ENCODE measurements around the gene PFDN1. TPM values are rescaled to one million over a fixed set of nuclear protein-coding genes. Genes with fewer than 3 reads are reported as not detected.

PFDN1 gene
- total and polyA plus RNA-seq, 8 donors: 28.6 to 137 (median 74.2) TPM

GRCh38 chr5:140270008-140270407 lies 32.9 kb downstream of the PFDN1 start:
- Histone ChIP-seq H3K36me3 (peaks cover 0 to 10% (median 3%) of the 10 kb centered on the region in 4 donors), H3K27me3 (no peaks in the 10 kb centered on the region), H3K4me1 (peaks cover 16 to 44% (median 25%) of the 10 kb centered on the region in 4 donors), H3K27ac (no peak overlapping the region), H3K9me3 (no peaks in the 10 kb centered on the region), H3K4me3 (no peak overlapping the region)
- no peak for TF ChIP-seq POLR2AphosphoS5 (IDR thresholded peaks at IDR 0.05)
- TF ChIP-seq CTCF (IDR thresholded peaks at IDR 0.05): no peak
- no peak for TF ChIP-seq EP300 (IDR thresholded peaks at IDR 0.05)
- no peak for TF ChIP-seq POLR2A (IDR thresholded peaks at IDR 0.05)
- no peak for DNase-seq
- intact Hi-C loops (cut with DNase I; ENCODE audit: low total_unique reads): no loop called here

- no peaks in the 10 kb centered on the region for H3K9me3 ChIP-seq
- WGBS, 5 donors: 17 to 43% (median 32%) methylated on average over 9 of the region's 9 CpGs
- DNase-seq: no peak
- H3K4me1 ChIP-seq: peaks cover 20 to 41% (median 34%) of the 10 kb centered on the region in 4 donors
- no peak for TF ChIP-seq EP300 (IDR thresholded peaks at IDR 0.05)
- no peak for TF ChIP-seq POLR2A (IDR thresholded peaks at IDR 0.05)
- TF ChIP-seq POLR2AphosphoS5 (IDR thresholded peaks at IDR 0.05): no peak
- no peak for TF ChIP-seq CTCF (IDR thresholded peaks at IDR 0.05)
- H3K4me3 ChIP-seq: no peak overlapping the region
- H3K36me3 ChIP-seq: no peaks in the 10 kb centered on the region
- intact Hi-C loops (cut with DNase I; ENCODE audit: low total_unique reads): no loop called here
- H3K27me3 ChIP-seq: no peaks in the 10 kb centered on the region
- H3K27ac ChIP-seq: peak overlapping the region in 2 of 5 donors; percentile 15 to 57
These were observed 35.3 kb downstream of the PFDN1 start for GRCh38 chr5:140267559-140268018.

GRCh38 chr5:140267201-140267540 lies 35.7 kb downstream of the PFDN1 start:
- intact Hi-C loops (cut with DNase I; ENCODE audit: low total_unique reads): no loop called here
- no peaks in the 10 kb centered on the region for H3K27me3 ChIP-seq
- H3K4me3 ChIP-seq: no peak overlapping the region
- no peak for TF ChIP-seq POLR2A (IDR thresholded peaks at IDR 0.05)
- TF ChIP-seq CTCF (IDR thresholded peaks at IDR 0.05): no peak
- no peak for TF ChIP-seq POLR2AphosphoS5 (IDR thresholded peaks at IDR 0.05)
- no peak for TF ChIP-seq EP300 (IDR thresholded peaks at IDR 0.05)
- no peaks in the 10 kb centered on the region for H3K9me3 ChIP-seq
- no peak for DNase-seq
- H3K36me3 ChIP-seq: no peaks in the 10 kb centered on the region
- H3K27ac ChIP-seq: peak overlapping the region in 2 of 5 donors; percentile 15 to 57
- H3K4me1 ChIP-seq: peaks cover 24 to 46% (median 38%) of the 10 kb centered on the region in 4 donors
- WGBS, 5 donors: 34 to 59% (median 50%) methylated on average over 3 of the region's 3 CpGs

GRCh38 chr5:140266471-140267200 lies 36.3 kb downstream of the PFDN1 start:
- DNase-seq: peak in 1 of 2 donors; percentile 41
- TF ChIP-seq EP300 (IDR thresholded peaks at IDR 0.05) (no peak), POLR2A (IDR thresholded peaks at IDR 0.05) (no peak)
- Histone ChIP-seq H3K4me1 (peaks cover 30 to 51% (median 43%) of the 10 kb centered on the region in 4 donors), H3K36me3 (no peaks in the 10 kb centered on the region), H3K9me3 (no peaks in the 10 kb centered on the region), H3K27me3 (no peaks in the 10 kb centered on the region), H3K27ac (no peak overlapping the region), H3K4me3 (no peak overlapping the region)
- WGBS, 5 donors: 33 to 64% (median 52%) methylated on average over 6 of the region's 6 CpGs
- intact Hi-C loops (cut with DNase I; ENCODE audit: low total_unique reads): no loop called here

- no peaks in the 10 kb centered on the region for H3K36me3 ChIP-seq
- no peak overlapping the region for H3K27ac ChIP-seq
- TF ChIP-seq EP300 (IDR thresholded peaks at IDR 0.05) (no peak), POLR2A (IDR thresholded peaks at IDR 0.05) (no peak), CTCF (IDR thresholded peaks at IDR 0.05) (no peak), POLR2AphosphoS5 (IDR thresholded peaks at IDR 0.05) (no peak)
- intact Hi-C loops (cut with DNase I; ENCODE audit: low total_unique reads): no loop called here
- H3K4me1 ChIP-seq: peaks cover 38 to 59% (median 50%) of the 10 kb centered on the region in 4 donors
- no peaks in the 10 kb centered on the region for H3K9me3 ChIP-seq
- H3K4me3 ChIP-seq: no peak overlapping the region
- H3K27me3 ChIP-seq: no peaks in the 10 kb centered on the region
- 78 to 100% (median 91%) methylated on average over 1 of the region's 1 CpG for WGBS, 5 donors
- no peak for DNase-seq
These were observed 37.1 kb downstream of the PFDN1 start for GRCh38 chr5:140265845-140266244.
